Measurements from ENCODE around the gene ISY1. TPM values are rescaled to one million over a fixed set of nuclear protein-coding genes. Genes with fewer than 3 reads are reported as not detected.

Gene ISY1
- total and polyA plus RNA-seq, 4 donors = 23.1 to 39.6 (median 26.5) TPM

DNA sequence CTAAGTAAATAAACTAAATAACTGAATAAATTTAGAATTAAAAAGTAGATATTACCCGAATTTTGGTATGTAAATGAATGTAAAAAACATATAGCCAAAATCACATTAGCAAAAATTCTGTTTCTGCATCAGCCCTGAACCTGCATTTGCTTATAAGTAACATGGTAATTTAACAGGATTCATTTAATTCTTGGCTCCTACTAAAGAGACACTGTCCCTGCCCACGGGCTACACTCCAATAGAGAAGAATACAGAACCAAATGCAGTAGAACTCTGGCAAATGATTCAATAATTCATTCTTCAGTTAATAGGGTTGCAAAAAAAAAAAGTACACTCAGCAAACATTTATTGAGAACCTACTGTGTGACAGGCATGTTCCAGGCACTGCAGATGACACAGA lies 43.6 kb upstream of the ISY1 start:
- Histone ChIP-seq H3K9me3 (ENCODE audit: control insufficient read depth in 4 of 4, insufficient read depth in 3 of 4, low read length in 3 of 4) (no peaks in the 10 kb centered on the region), H3K4me1 (ENCODE audit: control insufficient read depth in 5 of 5, insufficient read depth in 5 of 5, low read length in 5 of 5) (peaks cover 0 to 6% (median 3%) of the 10 kb centered on the region in 5 donors), H3K9ac (ENCODE audit: insufficient read depth in 1 of 2, low read length in 2 of 2) (no peak overlapping the region), H3K27ac (ENCODE audit: low read depth in 1 of 2, low read length in 1 of 2) (no peak overlapping the region), H3K36me3 (ENCODE audit: control insufficient read depth in 4 of 4, insufficient read depth in 4 of 4, low read length in 4 of 4) (no peaks in the 10 kb centered on the region), H3K27me3 (ENCODE audit: control insufficient read depth in 3 of 3, insufficient read depth in 3 of 3, low read length in 2 of 3) (no peaks in the 10 kb centered on the region), H3K4me3 (no peak overlapping the region)
- ATAC-seq (ENCODE audit: insufficient read depth, low FRiP score) (no peak), DNase-seq (no peak)
- 83 to 92% methylated on average over 2 of the region's 2 CpGs for WGBS, 2 donors
- TF ChIP-seq, protein P1, sequence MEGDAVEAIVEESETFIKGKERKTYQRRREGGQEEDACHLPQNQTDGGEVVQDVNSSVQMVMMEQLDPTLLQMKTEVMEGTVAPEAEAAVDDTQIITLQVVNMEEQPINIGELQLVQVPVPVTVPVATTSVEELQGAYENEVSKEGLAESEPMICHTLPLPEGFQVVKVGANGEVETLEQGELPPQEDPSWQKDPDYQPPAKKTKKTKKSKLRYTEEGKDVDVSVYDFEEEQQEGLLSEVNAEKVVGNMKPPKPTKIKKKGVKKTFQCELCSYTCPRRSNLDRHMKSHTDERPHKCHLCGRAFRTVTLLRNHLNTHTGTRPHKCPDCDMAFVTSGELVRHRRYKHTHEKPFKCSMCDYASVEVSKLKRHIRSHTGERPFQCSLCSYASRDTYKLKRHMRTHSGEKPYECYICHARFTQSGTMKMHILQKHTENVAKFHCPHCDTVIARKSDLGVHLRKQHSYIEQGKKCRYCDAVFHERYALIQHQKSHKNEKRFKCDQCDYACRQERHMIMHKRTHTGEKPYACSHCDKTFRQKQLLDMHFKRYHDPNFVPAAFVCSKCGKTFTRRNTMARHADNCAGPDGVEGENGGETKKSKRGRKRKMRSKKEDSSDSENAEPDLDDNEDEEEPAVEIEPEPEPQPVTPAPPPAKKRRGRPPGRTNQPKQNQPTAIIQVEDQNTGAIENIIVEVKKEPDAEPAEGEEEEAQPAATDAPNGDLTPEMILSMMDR (IDR thresholded peaks at IDR 0.05; ENCODE audit: control extremely low read depth, extremely low read depth) = no peak

DNA sequence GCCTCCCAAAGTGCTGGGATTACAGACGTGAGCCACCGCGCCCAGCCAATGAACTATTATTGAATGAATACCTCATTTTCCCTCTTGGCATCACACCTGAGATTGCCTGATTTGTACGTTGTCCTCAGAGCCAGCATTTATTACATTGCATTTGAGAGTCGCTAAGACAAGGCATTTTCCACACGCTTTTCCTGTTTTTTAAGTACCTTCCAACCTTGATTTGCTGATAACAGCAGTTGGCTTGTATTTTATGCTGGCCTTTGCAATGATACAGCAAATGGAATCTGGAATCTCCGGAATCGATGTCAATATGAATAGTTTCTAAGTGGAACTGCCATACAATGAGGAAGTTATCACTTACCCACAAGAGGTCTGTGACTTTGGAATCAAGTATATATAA lies 38.5 kb upstream of the ISY1 start:
- 59 to 69% methylated on average over 8 of the region's 8 CpGs for WGBS, 2 donors
- Histone ChIP-seq H3K27ac (ENCODE audit: low read depth in 1 of 2, low read length in 1 of 2) (no peak overlapping the region), H3K9me3 (ENCODE audit: control insufficient read depth in 4 of 4, insufficient read depth in 3 of 4, low read length in 3 of 4) (no peaks in the 10 kb centered on the region), H3K27me3 (ENCODE audit: control insufficient read depth in 3 of 3, insufficient read depth in 3 of 3, low read length in 2 of 3) (no peaks in the 10 kb centered on the region), H3K9ac (ENCODE audit: insufficient read depth in 1 of 2, low read length in 2 of 2) (no peak overlapping the region), H3K4me3 (no peak overlapping the region), H3K4me1 (ENCODE audit: control insufficient read depth in 5 of 5, insufficient read depth in 5 of 5, low read length in 5 of 5) (peaks cover 0 to 11% (median 5%) of the 10 kb centered on the region in 5 donors), H3K36me3 (ENCODE audit: control insufficient read depth in 4 of 4, insufficient read depth in 4 of 4, low read length in 4 of 4) (no peaks in the 10 kb centered on the region)
- ATAC-seq (ENCODE audit: insufficient read depth, low FRiP score) = no peak
- no peak for DNase-seq
- TF ChIP-seq, protein P1 (IDR thresholded peaks at IDR 0.05; ENCODE audit: control extremely low read depth, extremely low read depth) = no peak

DNA sequence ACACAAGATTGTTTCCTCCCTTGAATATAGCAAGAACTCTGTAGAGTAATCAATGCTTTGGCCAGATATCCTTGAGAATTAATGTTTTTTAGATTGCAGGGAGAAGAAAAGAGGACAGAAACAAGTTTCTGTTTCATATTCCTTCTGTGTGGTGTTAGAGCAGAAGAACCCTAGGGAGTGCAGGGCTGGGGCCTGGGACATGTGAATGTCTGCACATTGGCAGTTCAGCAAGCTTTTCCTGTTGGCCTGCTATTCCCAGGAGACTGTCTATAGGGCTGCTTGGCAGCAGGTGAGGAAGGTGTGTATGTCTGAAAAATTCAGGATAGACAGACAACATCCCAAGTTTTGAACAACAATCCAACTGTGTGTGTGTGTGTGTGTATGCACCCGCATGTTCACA lies 36.5 kb upstream of the ISY1 start:
- Histone ChIP-seq H3K36me3 (ENCODE audit: control insufficient read depth in 4 of 4, insufficient read depth in 4 of 4, low read length in 4 of 4) (no peaks in the 10 kb centered on the region), H3K9ac (ENCODE audit: insufficient read depth in 1 of 2, low read length in 2 of 2) (no peak overlapping the region), H3K4me1 (ENCODE audit: control insufficient read depth in 5 of 5, insufficient read depth in 5 of 5, low read length in 5 of 5) (peaks cover 0 to 11% (median 5%) of the 10 kb centered on the region in 5 donors), H3K27me3 (ENCODE audit: control insufficient read depth in 3 of 3, insufficient read depth in 3 of 3, low read length in 2 of 3) (no peaks in the 10 kb centered on the region), H3K4me3 (no peak overlapping the region), H3K9me3 (ENCODE audit: control insufficient read depth in 4 of 4, insufficient read depth in 3 of 4, low read length in 3 of 4) (no peaks in the 10 kb centered on the region), H3K27ac (ENCODE audit: low read depth in 1 of 2, low read length in 1 of 2) (peak overlapping the region in 1 of 2 donors; percentile 87)
- 24 to 76% methylated on average over 1 of the region's 1 CpG for WGBS, 2 donors
- TF ChIP-seq, protein P1 (IDR thresholded peaks at IDR 0.05; ENCODE audit: control extremely low read depth, extremely low read depth) = no peak
- no peak for DNase-seq
- no peak for ATAC-seq (ENCODE audit: insufficient read depth, low FRiP score)

DNA sequence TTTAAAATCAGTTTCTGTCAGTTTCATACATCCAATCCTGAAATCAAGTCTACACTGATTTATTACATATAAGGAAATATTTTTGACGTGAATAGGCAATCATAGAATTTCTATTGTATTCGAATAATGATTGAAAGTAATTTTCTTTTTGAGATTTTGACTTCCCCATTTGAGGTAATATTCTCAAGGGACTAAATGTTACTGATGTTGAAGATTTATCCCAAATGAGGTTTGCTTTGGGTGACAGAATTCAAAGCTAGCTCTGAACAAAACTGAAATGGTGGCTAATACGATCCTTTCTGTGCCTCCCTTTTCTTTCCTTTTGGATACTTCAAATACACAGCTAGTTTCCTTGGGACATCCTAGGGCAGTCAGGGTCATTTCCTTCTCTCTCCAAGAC lies 35.7 kb upstream of the ISY1 start:
- ATAC-seq (ENCODE audit: insufficient read depth, low FRiP score) (no peak), DNase-seq (no peak)
- H3K27ac ChIP-seq (ENCODE audit: low read depth in 1 of 2, low read length in 1 of 2) = peak overlapping the region in 1 of 2 donors; percentile 87
- H3K36me3 ChIP-seq (ENCODE audit: control insufficient read depth in 4 of 4, insufficient read depth in 4 of 4, low read length in 4 of 4) = no peaks in the 10 kb centered on the region
- H3K4me1 ChIP-seq (ENCODE audit: control insufficient read depth in 5 of 5, insufficient read depth in 5 of 5, low read length in 5 of 5) = peaks cover 0 to 11% (median 5%) of the 10 kb centered on the region in 5 donors
- H3K9ac ChIP-seq (ENCODE audit: insufficient read depth in 1 of 2, low read length in 2 of 2) = no peak overlapping the region
- TF ChIP-seq, protein P1 (IDR thresholded peaks at IDR 0.05; ENCODE audit: control extremely low read depth, extremely low read depth) = no peak
- H3K9me3 ChIP-seq (ENCODE audit: control insufficient read depth in 4 of 4, insufficient read depth in 3 of 4, low read length in 3 of 4) = no peaks in the 10 kb centered on the region
- 70 to 72% methylated on average over 3 of the region's 3 CpGs for WGBS, 2 donors
- no peak overlapping the region for H3K4me3 ChIP-seq
- H3K27me3 ChIP-seq (ENCODE audit: control insufficient read depth in 3 of 3, insufficient read depth in 3 of 3, low read length in 2 of 3) = no peaks in the 10 kb centered on the region
